ENCODE results near the gene ZNF592. TPM values are rescaled to one million over a fixed set of nuclear protein-coding genes. Genes with fewer than 3 reads are reported as not detected.

Gene ZNF592
- polyA plus RNA-seq, 1 donor (not counting 4 experiments of a cell fraction or from before 2014, with no cell fraction given) = 4.1 TPM

DNA sequence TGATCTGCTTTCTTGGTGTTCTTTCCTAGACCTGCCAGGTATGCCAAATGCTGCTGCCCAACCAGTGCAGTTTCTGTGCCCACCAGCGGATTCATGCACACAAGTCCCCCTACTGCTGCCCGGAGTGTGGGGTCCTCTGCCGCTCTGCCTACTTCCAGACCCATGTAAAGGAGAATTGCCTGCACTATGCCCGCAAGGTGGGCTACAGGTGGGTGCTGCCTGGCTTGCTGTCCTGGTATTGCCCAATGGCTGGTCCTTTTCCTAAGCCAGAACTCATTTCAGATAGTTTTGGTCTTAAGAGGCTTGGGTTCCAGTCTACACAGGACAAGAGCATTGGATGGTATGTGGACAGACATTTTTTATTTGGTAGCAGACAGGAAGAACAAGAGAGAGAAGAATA, 42.3 kb downstream of the ZNF592 start:
- FAIRE-seq (no peak), DNase-seq (ENCODE audit: low read depth, low spot score) (no peak)
- no peaks in the 10 kb centered on the region for H3K9me3 ChIP-seq (ENCODE audit: control insufficient read depth, low read depth, low read length)
- H3K79me2 ChIP-seq (ENCODE audit: control insufficient read depth, insufficient read depth, low read length) = peaks cover 31% of the 10 kb centered on the region
- no peak overlapping the region for H3K27ac ChIP-seq (ENCODE audit: control insufficient read depth, insufficient read depth, low read length)
- no peak overlapping the region for H3K4me3 ChIP-seq (ENCODE audit: control insufficient read depth in 2 of 3, extremely low read depth in 1 of 3, insufficient read depth in 2 of 3, low read depth in 1 of 3, low read length in 3 of 3)
- H3K4me2 ChIP-seq (ENCODE audit: control insufficient read depth, extremely low read depth, insufficient read depth, low read depth, low read length) = no peak overlapping the region
- H3K27me3 ChIP-seq (ENCODE audit: control insufficient read depth, extremely low read depth, insufficient read depth, low read length) = no peaks in the 10 kb centered on the region
- H3K9me1 ChIP-seq (ENCODE audit: control insufficient read depth, extremely low read depth, insufficient read depth, low read length) = no peaks in the 10 kb centered on the region
- H4K20me1 ChIP-seq (ENCODE audit: control insufficient read depth, extremely low read depth, insufficient read depth, low read length) = peaks cover 5% of the 10 kb centered on the region
- TF ChIP-seq, protein P1, sequence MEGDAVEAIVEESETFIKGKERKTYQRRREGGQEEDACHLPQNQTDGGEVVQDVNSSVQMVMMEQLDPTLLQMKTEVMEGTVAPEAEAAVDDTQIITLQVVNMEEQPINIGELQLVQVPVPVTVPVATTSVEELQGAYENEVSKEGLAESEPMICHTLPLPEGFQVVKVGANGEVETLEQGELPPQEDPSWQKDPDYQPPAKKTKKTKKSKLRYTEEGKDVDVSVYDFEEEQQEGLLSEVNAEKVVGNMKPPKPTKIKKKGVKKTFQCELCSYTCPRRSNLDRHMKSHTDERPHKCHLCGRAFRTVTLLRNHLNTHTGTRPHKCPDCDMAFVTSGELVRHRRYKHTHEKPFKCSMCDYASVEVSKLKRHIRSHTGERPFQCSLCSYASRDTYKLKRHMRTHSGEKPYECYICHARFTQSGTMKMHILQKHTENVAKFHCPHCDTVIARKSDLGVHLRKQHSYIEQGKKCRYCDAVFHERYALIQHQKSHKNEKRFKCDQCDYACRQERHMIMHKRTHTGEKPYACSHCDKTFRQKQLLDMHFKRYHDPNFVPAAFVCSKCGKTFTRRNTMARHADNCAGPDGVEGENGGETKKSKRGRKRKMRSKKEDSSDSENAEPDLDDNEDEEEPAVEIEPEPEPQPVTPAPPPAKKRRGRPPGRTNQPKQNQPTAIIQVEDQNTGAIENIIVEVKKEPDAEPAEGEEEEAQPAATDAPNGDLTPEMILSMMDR (optimal IDR thresholded peaks at IDR 0.05 in 1 of 3, IDR thresholded peaks at IDR 0.05 in 1 of 3, conservative IDR thresholded peaks at IDR 0.05 in 1 of 3; ENCODE audit: extremely low read depth in 1 of 3, insufficient read depth in 2 of 3, low read length in 3 of 3) = no peak
- TF ChIP-seq EZH2 (IDR thresholded peaks at IDR 0.05; ENCODE audit: low read length) = no peak
- dilution Hi-C loops (cut with MboI; ENCODE audit: extremely low pct_ligation_motif_present, low sequenced_read_pairs) = no loop called here
- H3K4me1 ChIP-seq (ENCODE audit: control insufficient read depth, extremely low read depth, insufficient read depth, low read length) = no peaks in the 10 kb centered on the region
- no peak overlapping the region for H2AFZ ChIP-seq (ENCODE audit: control insufficient read depth, low read length)
- H3K9ac ChIP-seq (ENCODE audit: control insufficient read depth, extremely low read depth, insufficient read depth, low read length) = no peak overlapping the region
- peaks cover 12 to 15% of the 10 kb centered on the region in 2 experiments for H3K36me3 ChIP-seq (ENCODE audit: control insufficient read depth in 2 of 2, extremely low read depth in 1 of 2, insufficient read depth in 2 of 2, low read length in 2 of 2)

DNA sequence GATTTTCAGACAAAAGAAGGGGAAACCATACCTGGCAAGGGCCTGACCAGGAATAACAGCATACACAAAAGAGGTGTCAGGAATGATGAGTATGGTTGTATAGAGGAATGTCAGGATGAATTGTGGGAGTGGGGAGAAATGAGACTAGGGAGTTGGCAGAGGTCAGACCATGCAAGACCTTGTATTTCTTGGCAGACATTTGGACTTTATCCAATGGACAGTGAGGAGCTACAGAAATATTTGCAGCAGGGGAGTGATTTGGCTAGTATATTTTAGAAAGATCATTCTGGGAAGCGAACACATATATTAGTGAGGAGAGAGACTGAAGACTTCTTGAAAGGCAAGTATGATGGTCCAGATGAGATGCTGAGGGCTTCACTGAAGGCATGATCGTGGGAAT, 43.4 kb downstream of the ZNF592 start:
- Histone ChIP-seq H3K9me3 (ENCODE audit: control insufficient read depth, low read depth, low read length) (no peaks in the 10 kb centered on the region), H3K79me2 (ENCODE audit: control insufficient read depth, insufficient read depth, low read length) (peaks cover 24% of the 10 kb centered on the region), H3K27me3 (ENCODE audit: control insufficient read depth, extremely low read depth, insufficient read depth, low read length) (no peaks in the 10 kb centered on the region), H3K36me3 (ENCODE audit: control insufficient read depth in 2 of 2, extremely low read depth in 1 of 2, insufficient read depth in 2 of 2, low read length in 2 of 2) (peaks cover 9 to 11% of the 10 kb centered on the region in 2 experiments), H3K9ac (ENCODE audit: control insufficient read depth, extremely low read depth, insufficient read depth, low read length) (no peak overlapping the region), H4K20me1 (ENCODE audit: control insufficient read depth, extremely low read depth, insufficient read depth, low read length) (peaks cover 3% of the 10 kb centered on the region), H3K4me2 (ENCODE audit: control insufficient read depth, extremely low read depth, insufficient read depth, low read depth, low read length) (no peak overlapping the region), H3K9me1 (ENCODE audit: control insufficient read depth, extremely low read depth, insufficient read depth, low read length) (no peaks in the 10 kb centered on the region), H3K4me1 (ENCODE audit: control insufficient read depth, extremely low read depth, insufficient read depth, low read length) (no peaks in the 10 kb centered on the region), H3K4me3 (ENCODE audit: control insufficient read depth in 2 of 3, extremely low read depth in 1 of 3, insufficient read depth in 2 of 3, low read depth in 1 of 3, low read length in 3 of 3) (no peak overlapping the region), H3K27ac (ENCODE audit: control insufficient read depth, insufficient read depth, low read length) (no peak overlapping the region), H2AFZ (ENCODE audit: control insufficient read depth, low read length) (no peak overlapping the region)
- DNase-seq (ENCODE audit: low read depth, low spot score) (no peak), FAIRE-seq (no peak)
- TF ChIP-seq, protein P1 (optimal IDR thresholded peaks at IDR 0.05 in 1 of 3, IDR thresholded peaks at IDR 0.05 in 1 of 3, conservative IDR thresholded peaks at IDR 0.05 in 1 of 3; ENCODE audit: extremely low read depth in 1 of 3, insufficient read depth in 2 of 3, low read length in 3 of 3) = no peak
- TF ChIP-seq EZH2 (IDR thresholded peaks at IDR 0.05; ENCODE audit: low read length) = no peak
- dilution Hi-C loops (cut with MboI; ENCODE audit: extremely low pct_ligation_motif_present, low sequenced_read_pairs) = no loop called here

Measured in keratinocyte (primary cell).